Measurements from ENCODE around the gene SLC5A4.
A peak's percentile ranks its signal among the peaks of the same experiment; 100 is the strongest.
"Not testable (repeated sequence)": the region's sequence is repeated elsewhere in the genome, so short reads cannot be mapped to it uniquely, and the experiment has no call there.

Gene SLC5A4

DNA sequence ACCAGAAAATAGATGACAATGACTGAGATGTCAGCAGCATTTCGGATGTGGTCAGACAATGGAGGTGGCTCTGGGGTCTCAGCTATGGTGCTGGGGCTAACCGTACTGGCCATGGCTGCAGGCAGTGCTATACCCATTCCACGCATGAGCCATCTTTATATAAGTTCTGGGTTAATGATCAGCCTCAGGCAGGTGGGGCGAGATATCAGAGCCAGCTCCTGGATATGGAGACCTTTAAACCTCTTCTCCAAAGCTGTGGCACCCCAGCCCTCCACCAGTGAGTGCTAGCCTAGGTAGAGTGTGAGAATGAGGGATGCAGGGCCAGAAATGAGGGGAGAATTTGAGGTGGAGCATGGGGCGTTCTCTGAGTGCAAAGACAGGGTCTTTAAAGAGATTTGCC, at the start of gene SLC5A4:
Gene SLC5A4, minus strand, starts transcription at position 131 of the 400 bp plus-strand sequence. Its CDS starts 18 bp downstream, at position 113.
- no peak for DNase-seq (ENCODE audit: low spot score)

DNA sequence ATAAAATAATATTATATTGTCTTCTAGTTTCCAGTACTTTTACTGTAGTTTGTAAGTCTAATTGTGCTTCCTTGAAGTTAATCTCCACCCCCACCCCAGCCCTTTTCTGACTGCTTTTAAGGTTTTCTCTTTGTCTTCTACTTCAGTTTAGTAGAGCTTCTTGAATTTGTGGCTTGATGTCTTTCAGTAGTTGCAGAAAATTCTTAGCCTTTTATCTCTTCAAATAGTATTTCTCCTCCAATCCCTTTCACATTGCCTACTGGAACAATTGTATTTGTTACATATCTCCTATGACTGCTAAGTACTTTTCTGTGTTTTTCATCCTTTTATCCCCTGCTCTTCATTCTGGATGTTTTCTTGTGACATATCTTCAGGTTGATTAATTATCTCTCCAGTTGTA, 38.8 kb upstream of the SLC5A4 start:
- DNase-seq (ENCODE audit: low spot score) = not testable (repeated sequence)

GRCh38 chr22:32286290-32286840, 31.2 kb upstream of the SLC5A4 start:
- no peak for DNase-seq (ENCODE audit: low spot score)

GRCh38 chr22:32281072-32281471, 25.9 kb upstream of the SLC5A4 start:
- no peak for DNase-seq (ENCODE audit: low spot score)

DNA sequence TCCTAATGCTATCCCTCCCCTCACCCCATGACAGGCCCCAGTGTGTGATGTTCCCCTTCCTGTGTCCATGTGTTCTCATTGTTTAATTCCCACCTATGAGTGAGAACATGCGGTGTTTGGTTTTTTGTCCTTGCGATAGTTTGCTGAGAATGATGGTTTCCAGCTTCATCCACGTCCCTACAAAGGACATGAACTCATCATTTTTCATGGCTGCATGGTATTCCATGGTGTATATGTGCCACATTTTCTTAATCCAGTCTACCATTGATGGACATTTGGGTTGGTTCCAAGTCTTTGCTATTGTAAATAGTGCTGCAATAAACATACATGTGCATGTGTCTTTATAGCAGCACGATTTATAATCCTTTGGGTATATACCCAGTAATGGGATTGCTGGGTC, 20.2 kb upstream of the SLC5A4 start:
- DNase-seq (ENCODE audit: low spot score) = not testable (repeated sequence)

DNA sequence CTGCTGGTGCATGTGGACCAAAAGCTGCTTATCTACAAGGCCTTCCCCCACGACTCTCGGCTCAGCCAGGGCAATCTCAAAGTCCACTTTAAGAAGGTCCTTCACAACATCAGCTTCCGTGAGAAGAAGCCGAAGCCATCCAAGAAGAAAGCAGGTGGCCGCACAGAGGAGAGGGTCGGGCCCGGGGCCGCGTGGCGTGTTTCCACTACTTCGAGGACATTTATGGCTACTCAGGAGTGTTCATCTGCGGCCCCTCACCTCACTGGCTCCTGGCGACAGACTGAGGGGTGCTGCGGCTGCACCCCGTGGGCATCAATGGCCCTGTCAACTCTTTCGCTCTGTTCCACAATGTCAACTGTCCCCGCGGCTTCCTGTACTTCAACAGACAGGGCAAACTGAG, 16.2 kb upstream of the SLC5A4 start:
- no peak for DNase-seq (ENCODE audit: low spot score)

DNA sequence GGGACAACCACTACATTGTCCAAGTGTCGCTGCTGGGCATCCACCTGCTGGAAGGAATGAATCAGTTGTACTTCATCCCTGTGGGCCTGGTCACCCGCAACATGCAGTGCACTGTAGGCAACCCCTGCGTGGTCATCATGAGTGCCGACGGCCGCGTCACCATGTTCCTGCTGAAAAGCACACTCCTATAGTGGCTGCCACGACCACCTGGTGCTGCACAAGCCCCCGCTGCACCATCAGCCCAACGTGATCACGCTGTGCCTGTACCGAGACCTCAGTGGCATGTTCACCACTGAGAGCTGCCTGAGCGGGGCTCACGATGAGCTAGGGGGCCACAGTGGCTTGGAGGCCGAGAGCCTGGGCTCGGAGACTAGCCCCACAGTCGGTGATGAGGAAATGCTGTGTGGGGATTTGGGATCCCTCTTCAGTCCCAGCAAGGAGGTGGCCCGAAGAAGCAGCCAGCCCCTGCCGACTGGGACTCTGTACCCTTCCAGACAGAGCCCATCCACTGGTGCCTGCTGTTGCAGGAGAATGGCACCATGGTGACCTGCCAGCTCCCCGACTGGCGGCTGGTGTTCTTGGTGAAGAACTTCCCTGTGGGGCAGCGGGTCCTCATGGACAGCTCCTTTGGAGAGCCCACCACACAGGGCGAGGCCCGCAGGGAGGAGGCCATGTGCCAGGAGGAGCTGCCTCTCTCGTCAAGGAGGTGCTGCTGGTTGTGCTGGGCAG, 15.7 kb upstream of the SLC5A4 start:
- DNase-seq (ENCODE audit: low spot score) = no peak

- DNase-seq (ENCODE audit: low spot score) = no peak
These were observed 14.2 kb upstream of the SLC5A4 start for GRCh38 chr22:32269316-32269715.

DNA sequence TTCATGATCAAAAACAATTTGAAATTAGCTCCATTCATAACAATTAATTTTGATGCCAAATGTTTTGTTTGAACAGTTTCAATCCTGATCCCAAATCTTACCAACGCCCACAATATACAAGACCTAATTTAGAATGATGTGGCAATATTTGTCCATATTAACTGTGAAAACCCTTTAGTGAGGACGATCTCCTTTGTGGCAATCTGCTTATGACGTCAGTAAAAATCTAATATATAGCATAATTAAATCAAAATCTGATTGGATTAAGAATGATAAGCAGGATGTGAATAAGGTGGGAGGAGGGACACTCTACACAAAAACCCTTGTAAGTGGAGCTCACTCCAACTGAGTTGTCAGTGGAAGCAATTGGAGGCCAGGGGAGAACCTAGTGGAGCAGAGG, 11.9 kb upstream of the SLC5A4 start:
- DNase-seq (ENCODE audit: low spot score) = no peak

GRCh38 chr22:32265882-32266767, 11.0 kb upstream of the SLC5A4 start:
- peak; percentile 70 for DNase-seq (ENCODE audit: low spot score)

DNA sequence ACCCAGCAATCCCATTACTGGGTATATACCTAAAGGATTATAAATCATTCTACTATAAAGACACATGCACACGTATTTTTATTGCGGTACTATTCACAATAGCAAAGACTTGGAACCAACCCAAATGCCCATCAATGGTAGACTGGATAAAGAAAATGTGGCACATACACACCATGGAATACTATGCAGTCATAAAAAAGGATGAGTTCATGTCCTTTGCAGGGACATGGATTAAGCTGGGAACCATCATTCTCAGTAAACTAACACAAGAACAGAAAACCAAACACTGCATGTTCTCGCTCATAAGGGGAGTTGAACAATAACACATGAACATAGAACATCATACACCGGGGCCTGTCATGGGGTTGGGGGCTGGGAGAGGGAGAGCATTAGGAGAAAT, 8.5 kb upstream of the SLC5A4 start:
- not testable (repeated sequence) for DNase-seq (ENCODE audit: low spot score)

GRCh38 chr22:32261306-32261705, 6.2 kb upstream of the SLC5A4 start:
- DNase-seq (ENCODE audit: low spot score) = no peak

DNA sequence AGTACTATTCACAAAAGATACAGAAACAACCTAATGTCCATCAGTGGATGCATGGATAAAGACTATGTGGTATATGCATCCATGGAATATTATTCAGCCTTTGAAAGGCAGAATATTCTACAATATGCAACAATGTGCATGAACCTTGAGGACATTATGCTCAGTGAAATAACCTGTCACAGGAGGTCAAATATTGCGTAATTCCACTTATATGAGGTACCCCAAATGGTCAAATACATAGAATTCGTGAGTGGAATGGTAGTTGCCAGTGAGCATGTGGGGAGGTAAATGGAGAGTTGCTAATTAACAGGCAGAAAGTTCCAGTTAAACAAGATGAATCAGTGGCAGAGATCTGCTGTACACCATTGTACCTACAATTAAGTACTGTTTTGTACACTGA, 3.6 kb upstream of the SLC5A4 start:
- DNase-seq (ENCODE audit: low spot score) = no peak

DNA sequence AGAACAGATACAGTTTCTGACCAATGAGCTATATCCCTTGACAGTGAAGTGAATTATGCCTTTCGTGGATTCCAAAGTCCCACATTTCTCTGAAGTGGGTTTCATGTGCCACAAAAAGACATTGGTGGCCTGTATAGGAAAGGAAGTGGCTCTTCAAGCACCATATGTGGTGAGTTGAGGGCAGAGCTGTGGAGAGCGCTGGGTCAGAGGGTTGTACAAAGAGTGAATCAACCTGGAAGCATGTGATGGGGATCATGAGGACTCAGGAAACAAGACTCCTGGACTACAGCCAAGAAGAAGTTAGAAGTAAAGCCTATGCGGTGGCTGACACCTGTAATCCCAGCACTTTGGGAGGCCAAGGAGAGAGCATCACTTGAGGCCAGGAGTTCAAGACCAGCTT, 579 bp upstream of the SLC5A4 start:
- DNase-seq (ENCODE audit: low spot score) = no peak

GRCh38 chr22:32249231-32249630, 5.9 kb downstream of the SLC5A4 start:
- DNase-seq (ENCODE audit: low spot score) = no peak

GRCh38 chr22:32248276-32248675, 6.9 kb downstream of the SLC5A4 start:
- no peak for DNase-seq (ENCODE audit: low spot score)

- DNase-seq (ENCODE audit: low spot score) = no peak
These were observed 9.0 kb downstream of the SLC5A4 start for GRCh38 chr22:32246166-32246565.

- no peak for DNase-seq (ENCODE audit: low spot score)
These were observed 10.1 kb downstream of the SLC5A4 start for GRCh38 chr22:32245042-32245441.

DNA sequence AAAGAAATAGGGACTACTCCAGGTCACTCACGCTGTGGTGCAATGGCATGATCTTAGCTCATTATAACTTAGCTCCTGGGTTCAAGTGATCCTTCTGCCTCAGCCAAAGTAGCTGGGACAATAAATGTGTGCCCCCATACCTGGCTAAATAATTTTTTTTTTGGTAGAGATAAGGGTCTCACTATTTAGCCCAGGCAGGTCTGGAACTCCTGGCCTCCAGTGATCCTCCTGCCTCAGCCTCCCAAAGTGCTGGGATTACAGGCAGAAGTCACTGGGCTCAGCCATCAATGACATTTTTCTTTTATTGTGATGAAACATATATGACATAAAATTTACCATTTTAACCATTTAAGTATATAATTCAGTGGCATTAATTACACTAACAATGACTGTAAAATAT, 10.6 kb downstream of the SLC5A4 start:
- no peak for DNase-seq (ENCODE audit: low spot score)

GRCh38 chr22:32240461-32240860, 14.7 kb downstream of the SLC5A4 start:
- DNase-seq (ENCODE audit: low spot score) = no peak

DNA sequence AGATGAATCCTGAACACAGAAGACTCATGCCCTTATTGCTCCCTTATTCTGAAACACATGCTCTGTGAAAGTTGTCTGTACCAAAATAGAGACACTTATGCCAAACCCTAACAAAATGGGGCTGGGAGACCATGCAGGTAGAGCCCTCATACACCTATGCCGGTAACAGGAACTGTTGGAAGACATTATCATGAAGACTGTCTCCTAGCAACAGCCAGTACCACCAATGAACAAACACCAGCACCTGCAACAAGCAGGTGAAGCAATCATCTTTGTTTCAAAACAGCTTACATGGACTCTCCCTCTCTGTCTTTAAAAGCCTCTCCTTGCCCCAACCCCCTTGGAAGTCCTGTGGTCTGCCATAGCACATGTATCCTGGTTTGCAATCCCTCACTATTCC, 17.2 kb downstream of the SLC5A4 start:
- no peak for DNase-seq (ENCODE audit: low spot score)

DNA sequence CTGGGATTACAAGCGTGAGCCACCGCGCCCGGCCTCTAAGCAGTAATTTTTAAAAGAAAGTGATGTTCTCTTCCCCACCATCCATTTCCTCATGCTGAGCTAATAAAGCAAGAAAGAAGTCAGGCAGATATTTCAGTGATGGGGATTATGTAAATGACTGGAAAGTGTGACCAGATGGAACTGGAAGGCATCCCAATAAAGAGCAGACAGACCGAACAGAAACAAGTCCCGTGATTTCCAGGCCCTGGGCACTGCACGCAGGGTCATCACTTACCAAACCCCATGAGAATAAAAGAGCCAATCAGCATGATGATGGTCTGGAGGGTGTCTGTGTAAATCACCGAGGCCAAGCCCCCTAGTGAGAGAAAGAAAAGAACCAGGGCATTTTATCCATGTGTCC, 18.2 kb downstream of the SLC5A4 start:
- DNase-seq (ENCODE audit: low spot score) = no peak

GRCh38 chr22:32233091-32233490, 22.1 kb downstream of the SLC5A4 start:
- no peak for DNase-seq (ENCODE audit: low spot score)

All from activated CD4-positive, alpha-beta T cell treated with anti-CD3 and anti-CD28 coated beads, Interleukin-2, Interleukin-4, amounts not matched to agents 100 ng/mL and 50 ng/mL, durations not matched to agents 16 hours and 8 hours (primary cell).